ENCODE measurements around the gene LTA. TPM values are rescaled to one million over a fixed set of nuclear protein-coding genes. Genes with fewer than 3 reads are reported as not detected.

The LTA gene
- polyA plus RNA-seq, 1 donor (not counting 4 experiments of a cell fraction or from before 2014, with no cell fraction given), result 0.04 TPM

- dilution Hi-C loops (cut with MboI; ENCODE audit: extremely low pct_ligation_motif_present, low sequenced_read_pairs), result no loop called here
- H3K4me1 ChIP-seq (ENCODE audit: control insufficient read depth, extremely low read depth, insufficient read depth, low read length), result peaks cover 28% of the 10 kb centered on the region
These were observed 30.9 kb upstream of the LTA start for GRCh38 chr6:31541059-31541657.

DNA sequence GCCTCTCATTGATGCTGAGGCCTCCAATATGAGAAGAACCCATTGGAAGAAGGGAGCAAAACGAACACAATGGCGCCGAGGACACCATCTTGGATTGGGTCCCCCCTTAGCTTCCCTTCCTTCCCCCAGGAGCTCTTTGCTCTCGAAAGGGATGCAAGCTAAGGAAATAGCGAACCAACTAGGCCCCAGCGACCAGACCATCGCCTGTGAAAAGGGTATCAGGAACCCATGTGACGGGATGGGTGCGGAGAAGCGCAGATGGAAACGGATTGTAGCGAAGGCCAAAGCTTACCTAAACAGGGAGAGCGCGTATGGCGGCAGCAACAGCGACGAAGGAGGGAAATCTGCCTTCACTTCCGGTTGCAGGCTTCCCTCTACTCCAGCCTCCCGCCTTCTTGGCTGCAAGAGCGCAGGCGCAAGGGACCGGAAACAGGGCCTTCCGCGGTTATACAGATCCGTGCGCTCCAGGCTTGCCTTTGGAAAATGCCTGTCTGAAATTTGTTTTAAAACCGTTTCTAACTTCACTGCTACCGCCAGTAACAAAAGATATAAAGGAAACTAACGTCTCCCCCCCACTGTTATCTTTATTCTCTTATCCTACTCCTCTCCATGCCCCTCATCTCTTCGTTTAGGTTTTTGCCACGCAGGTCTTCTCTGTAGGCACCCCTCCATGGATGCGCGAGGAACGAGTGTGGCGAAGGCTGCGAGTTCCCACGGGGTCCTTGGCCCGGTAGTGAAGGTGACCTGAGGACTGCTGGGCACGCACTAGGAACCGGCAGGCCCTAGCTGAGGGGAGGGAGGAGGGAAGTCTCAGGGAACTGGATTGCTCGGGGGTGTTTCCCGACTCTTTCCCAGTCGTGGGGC, 30.2 kb upstream of the LTA start, which contains the start of gene DDX39B:
DDX39B (minus strand) TSS at position 346 of the 864 bp plus-strand sequence. CDS start 1,471 bp downstream, outside the sequence.
- no peaks in the 10 kb centered on the region for H3K27me3 ChIP-seq (ENCODE audit: control insufficient read depth, extremely low read depth, insufficient read depth, low read length)
- H3K4me3 ChIP-seq (ENCODE audit: control insufficient read depth in 2 of 3, extremely low read depth in 1 of 3, insufficient read depth in 2 of 3, low read depth in 1 of 3, low read length in 3 of 3), result peak within 1 kb of the TSS; percentile 75 to 97 (median 96)
- H3K9me3 ChIP-seq (ENCODE audit: control insufficient read depth, low read depth, low read length), result no peaks in the 10 kb centered on the region
- H3K79me2 ChIP-seq (ENCODE audit: control insufficient read depth, insufficient read depth, low read length), result peaks cover 50% of the 10 kb centered on the region
- dilution Hi-C loops (cut with MboI; ENCODE audit: extremely low pct_ligation_motif_present, low sequenced_read_pairs), result no loop called here
- H3K9me1 ChIP-seq (ENCODE audit: control insufficient read depth, extremely low read depth, insufficient read depth, low read length), result no peaks in the 10 kb centered on the region
- peak within 1 kb of the TSS; percentile 96 for H3K9ac ChIP-seq (ENCODE audit: control insufficient read depth, extremely low read depth, insufficient read depth, low read length)
- H3K36me3 ChIP-seq (ENCODE audit: control insufficient read depth in 2 of 2, extremely low read depth in 1 of 2, insufficient read depth in 2 of 2, low read length in 2 of 2), result peaks cover 9 to 27% of the 10 kb centered on the region in 2 experiments
- H4K20me1 ChIP-seq (ENCODE audit: control insufficient read depth, extremely low read depth, insufficient read depth, low read length), result peaks cover 29% of the 10 kb centered on the region
- H2AFZ ChIP-seq (ENCODE audit: control insufficient read depth, low read length), result peak within 1 kb of the TSS; percentile 91
- peak within 1 kb of the TSS; percentile 98 for H3K4me2 ChIP-seq (ENCODE audit: control insufficient read depth, extremely low read depth, insufficient read depth, low read depth, low read length)
- DNase-seq (ENCODE audit: low read depth, low spot score) (peak; percentile 86), FAIRE-seq (no peak)
- H3K27ac ChIP-seq (ENCODE audit: control insufficient read depth, insufficient read depth, low read length), result peak within 1 kb of the TSS; percentile 98
- peaks cover 31% of the 10 kb centered on the region for H3K4me1 ChIP-seq (ENCODE audit: control insufficient read depth, extremely low read depth, insufficient read depth, low read length)
- TF ChIP-seq CTCF (optimal IDR thresholded peaks at IDR 0.05 in 1 of 3, IDR thresholded peaks at IDR 0.05 in 1 of 3, conservative IDR thresholded peaks at IDR 0.05 in 1 of 3; ENCODE audit: extremely low read depth in 1 of 3, insufficient read depth in 2 of 3, low read length in 3 of 3) (no peak), EZH2 (IDR thresholded peaks at IDR 0.05; ENCODE audit: low read length) (no peak)

More at GRCh38 chr6:31541059-31541657, 30.9 kb upstream of the LTA start:
- Histone ChIP-seq H2AFZ (ENCODE audit: control insufficient read depth, low read length) (no peak overlapping the region), H3K9me1 (ENCODE audit: control insufficient read depth, extremely low read depth, insufficient read depth, low read length) (no peaks in the 10 kb centered on the region), H3K27me3 (ENCODE audit: control insufficient read depth, extremely low read depth, insufficient read depth, low read length) (no peaks in the 10 kb centered on the region), H3K27ac (ENCODE audit: control insufficient read depth, insufficient read depth, low read length) (peak overlapping the region; percentile 98), H3K9ac (ENCODE audit: control insufficient read depth, extremely low read depth, insufficient read depth, low read length) (peak overlapping the region; percentile 96), H3K4me3 (ENCODE audit: control insufficient read depth in 2 of 3, extremely low read depth in 1 of 3, insufficient read depth in 2 of 3, low read depth in 1 of 3, low read length in 3 of 3) (peak overlapping the region; percentile 75 to 97 (median 96)), H3K4me2 (ENCODE audit: control insufficient read depth, extremely low read depth, insufficient read depth, low read depth, low read length) (peak overlapping the region; percentile 98), H3K36me3 (ENCODE audit: control insufficient read depth in 2 of 2, extremely low read depth in 1 of 2, insufficient read depth in 2 of 2, low read length in 2 of 2) (peaks cover 14 to 35% of the 10 kb centered on the region in 2 experiments), H3K79me2 (ENCODE audit: control insufficient read depth, insufficient read depth, low read length) (peaks cover 57% of the 10 kb centered on the region), H4K20me1 (ENCODE audit: control insufficient read depth, extremely low read depth, insufficient read depth, low read length) (peaks cover 36% of the 10 kb centered on the region), H3K9me3 (ENCODE audit: control insufficient read depth, low read depth, low read length) (no peaks in the 10 kb centered on the region)
- no peak for FAIRE-seq
- no peak for DNase-seq (ENCODE audit: low read depth, low spot score)
- TF ChIP-seq CTCF (optimal IDR thresholded peaks at IDR 0.05 in 1 of 3, IDR thresholded peaks at IDR 0.05 in 1 of 3, conservative IDR thresholded peaks at IDR 0.05 in 1 of 3; ENCODE audit: extremely low read depth in 1 of 3, insufficient read depth in 2 of 3, low read length in 3 of 3), result no peak
- TF ChIP-seq EZH2 (IDR thresholded peaks at IDR 0.05; ENCODE audit: low read length), result no peak

Measured in keratinocyte (primary cell).